ENCODE results near the gene ZNF778.
"Not testable (repeated sequence)": the region's sequence is repeated elsewhere in the genome, so short reads cannot be mapped to it uniquely, and the experiment has no call there.

Gene ZNF778

GRCh38 chr16:89257281-89257731, 39.8 kb downstream of the ZNF778 start:
- DNase-seq (ENCODE audit: low read depth) = no peak

- no peak for DNase-seq (ENCODE audit: low read depth)
These were observed 40.4 kb downstream of the ZNF778 start for GRCh38 chr16:89257757-89258465.

GRCh38 chr16:89259901-89260300, 42.4 kb downstream of the ZNF778 start:
- not testable (repeated sequence) for DNase-seq (ENCODE audit: low read depth)

GRCh38 chr16:89261691-89262563, 44.4 kb downstream of the ZNF778 start:
- no peak for DNase-seq (ENCODE audit: low read depth)

- no peak for DNase-seq (ENCODE audit: low read depth)
These were observed 47.5 kb downstream of the ZNF778 start for GRCh38 chr16:89264800-89265550.

GRCh38 chr16:89265647-89266046, 48.1 kb downstream of the ZNF778 start:
- no peak for DNase-seq (ENCODE audit: low read depth)

- no peak for DNase-seq (ENCODE audit: low read depth)
These were observed 49.1 kb downstream of the ZNF778 start for GRCh38 chr16:89266521-89267134.

GRCh38 chr16:89267746-89268145, 50.2 kb downstream of the ZNF778 start:
- not testable (repeated sequence) for DNase-seq (ENCODE audit: low read depth)

GRCh38 chr16:89268585-89268984, 51.1 kb downstream of the ZNF778 start:
- DNase-seq (ENCODE audit: low read depth) = no peak

GRCh38 chr16:89268987-89269735, 51.7 kb downstream of the ZNF778 start:
- no peak for DNase-seq (ENCODE audit: low read depth)

- no peak for DNase-seq (ENCODE audit: low read depth)
These were observed 52.5 kb downstream of the ZNF778 start for GRCh38 chr16:89269805-89270665.

GRCh38 chr16:89270666-89271345, 53.3 kb downstream of the ZNF778 start:
- DNase-seq (ENCODE audit: low read depth) = no peak

- no peak for DNase-seq (ENCODE audit: low read depth)
These were observed 55.1 kb downstream of the ZNF778 start for GRCh38 chr16:89272631-89273030.

GRCh38 chr16:89273741-89274472, 56.4 kb downstream of the ZNF778 start:
- no peak for DNase-seq (ENCODE audit: low read depth)

- no peak for DNase-seq (ENCODE audit: low read depth)
These were observed 57.2 kb downstream of the ZNF778 start for GRCh38 chr16:89274561-89275283.

GRCh38 chr16:89275284-89275584, 57.7 kb downstream of the ZNF778 start:
- DNase-seq (ENCODE audit: low read depth) = no peak

GRCh38 chr16:89275837-89276720, 58.6 kb downstream of the ZNF778 start:
- no peak for DNase-seq (ENCODE audit: low read depth)

All from activated T-cell treated with anti-CD3 and anti-CD28 coated beads for 48 hours (primary cell).